Activated CD8-positive, alpha-beta memory T cell treated with anti-CD3 and anti-CD28 coated beads, Interleukin-2, amount 50 U/mL, for 4 hours (primary cell): ENCODE results near the gene EMC1.
A peak's percentile ranks its signal among the peaks of the same experiment; 100 is the strongest.
"Not testable (repeated sequence)": the region's sequence is repeated elsewhere in the genome, so short reads cannot be mapped to it uniquely, and the experiment has no call there.

Source experiments
- DNase-seq: peaks from one replicate; pipeline ENCODE4 v3.0.0-alpha.2; 2020

Gene EMC1

DNA sequence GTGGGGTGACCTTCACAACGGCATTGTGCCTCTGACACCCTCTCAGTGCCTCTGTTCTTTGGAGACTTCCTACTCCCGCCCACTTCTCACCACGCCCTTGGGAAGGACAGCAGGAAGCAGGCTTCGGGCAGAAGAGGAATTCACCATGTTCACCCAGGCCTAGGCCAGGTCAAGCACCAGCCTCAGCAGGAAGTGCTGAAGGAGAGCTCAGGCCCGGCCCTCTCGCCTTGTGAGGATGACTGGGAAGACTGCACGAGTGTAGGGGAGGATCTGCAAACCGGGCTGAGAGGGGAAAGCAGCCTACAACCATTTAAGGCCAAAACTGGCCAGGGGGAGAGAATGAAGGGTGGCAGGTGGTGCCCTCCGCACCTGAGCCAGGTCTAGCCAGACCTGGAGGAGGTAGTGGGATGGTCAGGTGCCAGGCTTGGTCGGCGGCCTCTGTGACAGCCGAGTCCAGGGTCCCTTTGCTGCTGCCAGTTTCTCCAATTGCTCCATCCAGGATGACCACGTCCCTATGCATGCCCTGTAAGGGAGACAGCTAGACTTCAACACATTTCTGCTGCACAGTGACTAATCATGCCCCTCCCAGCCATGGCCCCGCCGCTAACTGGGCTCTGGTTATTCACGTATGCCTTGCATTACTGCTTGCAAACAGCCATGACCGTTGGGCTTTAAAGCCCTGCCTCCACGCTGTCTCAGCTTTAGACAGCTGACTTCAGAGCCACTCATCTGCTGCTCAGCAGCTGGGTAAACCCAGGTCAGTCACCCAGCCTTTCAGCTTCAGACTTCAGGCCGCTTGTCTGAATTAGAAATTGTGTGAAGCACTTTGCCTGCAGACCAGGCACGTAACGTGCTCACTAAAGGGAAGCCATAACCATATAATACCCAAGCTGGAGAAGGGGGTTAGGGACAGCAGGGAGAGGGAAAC, 9.2 kb upstream of the EMC1 start:
- no peak for DNase-seq

DNA sequence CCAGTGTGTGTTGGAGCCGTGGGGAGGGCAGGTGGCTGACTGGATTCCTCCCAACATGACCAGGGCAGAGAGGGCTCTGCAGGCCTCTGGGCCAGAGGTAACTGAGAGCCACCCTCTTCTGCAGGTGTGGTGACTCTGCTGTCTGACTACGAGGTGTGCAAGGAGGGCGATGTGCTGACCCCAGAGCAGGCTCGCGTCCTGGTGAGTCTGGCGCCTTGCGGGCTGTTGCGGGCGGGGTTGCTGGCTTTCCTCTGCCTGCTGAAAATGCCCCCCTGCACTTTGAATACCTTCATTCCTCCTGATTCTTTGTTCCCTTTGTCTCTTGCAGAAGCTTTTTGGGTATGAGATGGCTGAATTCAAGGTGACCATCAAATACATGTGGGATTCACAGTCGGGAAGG, 7.0 kb upstream of the EMC1 start:
- DNase-seq, result no peak

DNA sequence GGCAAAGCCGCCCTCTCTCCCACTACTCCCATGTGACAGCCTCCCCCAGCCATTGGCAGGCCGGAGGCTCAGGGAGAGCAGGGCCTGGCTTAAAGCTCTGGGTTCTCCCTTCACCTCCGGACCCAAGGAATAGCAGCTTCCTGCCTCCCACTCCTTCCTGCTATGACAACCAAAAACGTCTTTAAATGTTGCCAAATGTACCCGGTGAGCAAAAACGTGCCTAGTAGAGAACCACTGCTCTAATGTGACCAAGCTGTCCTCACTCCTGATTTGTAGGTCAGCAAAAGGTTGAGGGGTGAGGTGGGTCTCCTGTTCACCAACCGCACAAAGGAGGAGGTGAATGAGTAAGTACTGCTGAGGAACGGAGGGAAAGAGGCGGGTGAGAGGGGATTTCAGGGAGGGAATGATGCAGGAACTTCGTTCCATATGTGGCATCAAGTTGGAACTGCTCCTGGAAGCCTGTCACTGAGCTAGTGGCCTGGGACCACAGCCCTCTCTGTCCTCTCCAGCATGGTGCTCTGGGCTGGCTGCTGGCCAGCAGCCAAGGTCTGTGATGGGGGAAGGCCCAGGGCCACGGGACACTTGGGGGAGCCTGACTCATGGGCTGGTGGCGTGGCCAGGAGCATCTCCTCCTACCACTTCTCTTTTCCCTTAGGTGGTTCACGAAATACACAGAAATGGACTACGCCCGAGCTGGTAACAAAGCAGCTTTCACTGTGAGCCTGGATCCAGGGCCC, 6.0 kb upstream of the EMC1 start:
- no peak for DNase-seq

DNA sequence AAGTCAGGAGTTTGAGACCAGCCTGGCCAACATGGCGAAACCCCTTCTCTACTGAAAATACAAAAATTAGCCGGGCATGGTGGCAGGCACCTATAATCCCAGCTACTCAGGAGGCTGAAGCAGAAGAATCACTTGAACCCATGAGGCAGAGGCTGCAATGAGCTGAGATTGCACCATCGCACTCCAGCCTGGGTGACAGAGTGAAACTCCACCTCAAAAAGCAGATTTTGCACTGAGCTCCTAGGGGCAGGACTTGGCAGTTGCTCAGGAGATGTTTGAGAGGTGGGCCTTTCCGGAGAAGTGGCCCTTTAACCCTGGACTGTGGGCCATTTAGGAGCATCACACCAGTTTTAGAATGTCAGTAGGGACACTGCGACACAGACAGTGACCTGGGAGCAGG, 5.0 kb upstream of the EMC1 start:
- DNase-seq, result not testable (repeated sequence)

DNA sequence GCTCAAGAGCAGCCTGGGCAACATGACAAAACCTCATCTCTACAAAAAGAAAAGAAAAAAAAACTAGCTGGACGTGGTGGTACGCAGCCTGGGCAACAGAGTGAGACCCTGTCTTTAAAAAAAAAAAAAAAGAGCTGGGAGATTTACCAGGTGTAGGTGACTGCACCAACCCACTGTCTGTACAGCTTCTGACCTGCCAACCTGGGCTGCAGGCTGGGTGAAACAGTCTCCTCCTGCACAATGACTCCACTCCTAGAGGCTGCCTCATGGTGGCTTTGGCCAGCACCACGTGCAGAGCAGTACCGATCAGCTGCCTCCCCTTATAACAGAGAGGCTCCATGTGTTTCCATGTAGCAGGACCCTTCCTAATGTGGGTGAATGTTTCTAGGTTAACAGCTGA, 4.0 kb upstream of the EMC1 start:
- DNase-seq, result no peak

DNA sequence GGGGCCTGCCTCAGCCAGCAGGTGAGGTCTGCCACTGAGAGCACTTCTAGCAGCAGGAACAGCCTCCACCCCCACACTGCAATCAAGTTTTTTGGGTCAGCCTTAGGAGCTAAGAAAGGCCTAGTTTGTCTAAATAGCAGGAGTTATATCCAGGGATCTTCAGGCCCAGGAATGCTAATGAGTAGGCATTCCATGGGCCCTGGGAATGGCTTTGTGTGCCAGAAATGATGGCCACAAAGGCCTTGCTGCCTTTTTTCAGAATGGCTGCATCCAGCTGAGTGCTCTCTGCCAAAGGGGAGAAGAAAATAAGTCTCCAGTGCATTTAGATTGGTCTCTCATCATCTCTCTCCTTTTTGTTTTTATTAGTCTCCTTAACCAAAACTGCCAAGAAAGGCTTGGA, 3.1 kb upstream of the EMC1 start:
- no peak for DNase-seq

DNA sequence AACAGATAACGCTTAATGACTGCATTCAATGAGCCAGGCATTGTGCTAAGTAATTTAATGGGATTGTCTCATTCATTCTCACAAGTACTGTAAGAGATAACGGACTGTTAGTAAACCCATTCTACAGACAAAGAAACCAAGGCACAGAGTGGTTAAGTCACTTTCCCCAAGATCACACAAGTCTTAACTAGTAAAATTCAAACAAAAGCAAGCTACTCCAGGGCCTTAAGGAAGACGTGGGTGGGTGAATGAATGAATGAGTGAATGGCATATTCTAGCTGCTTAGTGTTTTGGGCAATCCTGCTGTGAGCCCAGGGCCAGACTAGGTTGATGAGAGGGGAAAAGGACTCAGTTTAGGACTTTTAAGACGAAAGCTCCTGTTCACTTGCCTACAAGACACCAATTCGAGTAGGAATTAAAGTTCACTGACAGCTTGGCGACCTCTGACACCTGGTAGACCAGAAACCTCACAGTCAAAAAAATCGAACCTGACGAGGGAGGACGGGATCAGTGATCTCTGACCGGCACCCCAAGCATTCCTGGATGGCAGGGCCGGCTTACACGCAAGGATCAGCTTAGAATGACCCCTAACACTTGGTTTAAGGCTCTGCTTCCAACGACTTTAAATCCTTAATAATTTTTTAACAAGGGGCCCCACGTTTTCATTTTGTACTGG, 557 bp downstream of the EMC1 start:
- DNase-seq, result no peak

DNA sequence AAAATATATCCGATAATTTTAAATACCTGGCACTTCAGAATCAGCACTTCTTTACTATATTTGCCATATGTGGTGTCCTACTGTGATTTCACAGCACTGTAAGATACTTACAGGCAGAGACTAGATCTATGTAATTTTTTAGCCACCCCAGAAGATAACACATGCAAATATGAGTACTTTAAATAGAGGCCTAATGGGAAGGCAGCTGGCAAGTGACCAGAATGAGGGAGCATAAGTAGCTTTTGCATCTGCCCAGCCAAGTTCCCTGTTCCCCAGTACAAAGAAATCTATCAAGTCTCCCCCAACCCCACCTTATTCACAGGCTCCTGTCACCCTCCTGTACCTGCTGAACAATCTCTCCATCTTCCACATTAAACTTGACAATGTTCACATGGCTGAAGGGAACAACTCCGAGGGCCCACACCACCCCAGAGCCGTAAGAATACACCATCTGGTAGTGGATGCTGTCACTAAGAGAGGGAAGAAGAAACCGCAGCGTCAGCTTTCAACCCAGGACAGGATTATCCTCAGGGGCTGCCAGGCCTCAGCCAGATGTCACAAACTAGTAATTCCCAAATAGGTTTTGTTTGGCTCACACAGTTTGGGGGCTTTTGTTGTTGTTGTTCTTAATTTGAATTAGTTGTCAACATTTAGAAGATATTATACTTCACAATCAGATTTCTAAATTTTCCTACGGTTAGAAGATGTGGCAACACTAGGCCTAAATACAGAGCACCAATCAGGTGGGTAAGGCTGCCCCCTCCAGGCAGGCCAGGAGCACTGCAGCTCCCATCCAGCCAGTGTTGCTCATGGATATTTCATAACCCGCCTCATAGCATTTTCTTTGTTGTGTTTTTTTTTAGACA, 10.4 kb downstream of the EMC1 start:
- DNase-seq, result peak; percentile 70

DNA sequence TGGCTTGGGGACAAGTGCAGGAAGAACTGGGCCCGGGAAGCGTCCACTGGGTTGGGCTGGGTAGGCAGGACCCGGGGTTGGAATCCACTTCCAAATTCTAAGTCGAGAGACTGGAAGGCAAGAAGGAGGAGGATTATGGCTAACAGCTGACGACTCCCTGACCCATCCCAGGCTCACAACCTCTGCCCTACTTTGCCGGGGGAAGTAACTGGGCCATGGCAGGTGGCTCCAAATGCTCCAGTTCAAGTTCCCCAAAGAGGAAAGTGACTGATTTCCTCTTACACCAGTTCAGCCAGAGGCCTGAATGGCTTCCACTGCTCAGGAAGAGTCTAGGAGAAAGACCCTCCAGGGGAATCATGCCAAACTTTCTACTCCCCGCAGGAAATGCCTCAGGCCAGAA, 11.4 kb downstream of the EMC1 start:
- no peak for DNase-seq

DNA sequence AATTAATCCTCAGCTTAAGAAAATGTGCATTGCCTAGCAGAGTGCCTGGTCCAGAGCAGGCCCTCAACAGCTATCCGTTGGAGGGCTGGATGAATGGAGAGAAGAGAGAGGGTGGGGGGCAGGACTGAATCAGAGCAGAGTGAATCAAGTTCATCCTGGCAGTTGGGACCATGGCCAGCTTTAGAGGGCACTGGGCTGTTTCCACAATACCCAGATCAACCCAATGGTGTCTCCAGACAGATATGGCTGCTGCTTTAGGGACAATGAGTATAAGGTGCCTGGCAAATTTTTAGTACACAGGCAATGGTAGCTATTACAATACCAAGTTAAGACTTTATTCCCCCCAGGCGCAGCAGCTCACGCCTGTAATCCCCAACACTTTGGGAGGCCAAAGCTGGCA, 17.1 kb downstream of the EMC1 start:
- no peak for DNase-seq

DNA sequence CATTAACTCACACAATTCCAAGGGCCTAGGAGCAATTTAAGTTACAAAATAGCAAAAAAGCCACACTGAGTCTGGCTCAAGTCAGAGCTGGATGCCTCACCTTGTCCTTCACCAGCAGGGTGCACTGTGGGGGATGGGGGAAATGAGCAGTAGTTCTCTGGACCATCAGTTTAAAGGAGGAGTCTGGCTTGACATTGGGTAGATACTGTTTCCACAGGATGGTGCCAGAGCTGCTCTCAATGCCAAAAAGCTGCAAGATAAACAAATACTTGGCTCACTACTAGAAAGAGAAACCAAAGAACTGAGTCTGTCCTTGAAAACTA, 18.8 kb downstream of the EMC1 start:
- DNase-seq, result no peak

DNA sequence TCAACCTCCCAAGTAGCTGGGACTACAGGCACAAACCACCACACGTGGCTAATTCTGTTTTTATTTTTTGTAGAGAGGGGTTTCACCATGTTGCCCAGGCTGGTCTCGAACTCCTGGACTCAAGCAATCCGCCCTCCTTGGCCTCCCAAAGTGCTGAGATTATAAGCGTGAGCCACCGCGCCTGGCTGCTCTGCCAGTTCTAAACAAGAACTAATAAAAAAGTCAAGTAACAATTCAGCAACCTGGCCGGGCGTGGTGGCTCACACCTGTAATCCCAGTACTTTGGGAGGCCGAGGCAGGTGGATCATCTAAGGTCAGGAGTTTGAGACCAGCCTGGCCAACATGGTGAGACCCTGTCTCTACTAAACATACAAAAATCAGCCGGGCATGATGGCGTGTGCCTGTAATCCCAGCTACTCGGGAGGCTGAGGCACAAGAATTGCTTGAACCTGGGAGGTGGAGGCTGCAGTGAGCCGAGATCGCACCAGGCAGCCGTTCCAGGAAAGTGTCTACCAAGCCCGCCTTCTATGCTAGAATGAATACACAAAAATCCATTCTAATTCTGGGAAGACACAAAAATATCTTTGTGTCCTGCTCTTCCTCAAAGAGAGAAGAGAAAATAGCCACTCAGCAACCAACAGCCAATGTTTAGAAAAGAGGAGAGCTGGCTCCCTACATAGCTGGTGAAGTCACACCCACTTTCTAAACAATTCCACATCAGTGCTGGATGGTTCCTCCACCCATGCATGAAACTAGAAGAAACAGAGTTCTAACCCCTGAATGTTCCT, 19.4 kb downstream of the EMC1 start:
- DNase-seq, result not testable (repeated sequence)

DNA sequence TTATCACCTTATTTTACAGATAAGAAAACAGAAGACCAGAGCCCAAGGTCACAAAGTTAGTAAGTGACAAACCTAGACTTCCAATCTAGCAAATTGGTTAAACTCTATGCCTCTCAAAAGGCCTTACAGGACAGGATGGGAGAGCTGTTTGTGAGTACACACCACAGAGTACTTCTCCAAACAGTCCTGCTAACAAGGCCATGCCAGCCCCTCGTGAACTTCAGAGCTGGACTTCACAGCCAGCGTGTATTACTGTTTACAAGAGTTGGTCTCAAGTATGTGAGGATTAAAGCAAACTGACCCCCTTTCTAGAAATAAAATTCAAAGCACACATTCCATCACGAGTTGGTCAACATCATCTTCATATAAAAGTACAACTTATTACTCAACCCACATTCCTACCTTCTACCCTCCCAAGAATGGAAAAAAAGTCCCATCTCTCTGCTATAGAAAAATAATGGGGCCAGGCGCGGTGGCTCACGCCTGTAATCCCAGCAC, 21.4 kb downstream of the EMC1 start:
- DNase-seq, result no peak

DNA sequence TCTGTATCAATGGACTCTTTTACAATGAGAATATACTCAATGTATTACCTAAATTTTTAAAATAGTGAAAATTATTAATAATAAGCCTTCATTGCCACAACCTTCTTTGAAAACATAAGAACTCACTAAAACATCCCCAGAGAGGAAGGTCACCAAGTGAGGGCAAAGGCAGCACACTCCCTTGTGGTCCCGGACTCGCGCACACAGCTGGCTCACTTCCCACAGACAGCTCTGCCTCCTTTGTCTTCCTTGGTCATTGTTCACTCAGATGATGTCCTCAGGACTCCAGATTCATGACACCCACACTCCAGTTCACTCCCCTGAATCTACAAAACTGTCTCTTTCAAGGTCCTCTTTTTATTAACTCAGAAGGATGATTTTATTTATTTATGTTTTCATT, 22.1 kb downstream of the EMC1 start:
- DNase-seq, result no peak

DNA sequence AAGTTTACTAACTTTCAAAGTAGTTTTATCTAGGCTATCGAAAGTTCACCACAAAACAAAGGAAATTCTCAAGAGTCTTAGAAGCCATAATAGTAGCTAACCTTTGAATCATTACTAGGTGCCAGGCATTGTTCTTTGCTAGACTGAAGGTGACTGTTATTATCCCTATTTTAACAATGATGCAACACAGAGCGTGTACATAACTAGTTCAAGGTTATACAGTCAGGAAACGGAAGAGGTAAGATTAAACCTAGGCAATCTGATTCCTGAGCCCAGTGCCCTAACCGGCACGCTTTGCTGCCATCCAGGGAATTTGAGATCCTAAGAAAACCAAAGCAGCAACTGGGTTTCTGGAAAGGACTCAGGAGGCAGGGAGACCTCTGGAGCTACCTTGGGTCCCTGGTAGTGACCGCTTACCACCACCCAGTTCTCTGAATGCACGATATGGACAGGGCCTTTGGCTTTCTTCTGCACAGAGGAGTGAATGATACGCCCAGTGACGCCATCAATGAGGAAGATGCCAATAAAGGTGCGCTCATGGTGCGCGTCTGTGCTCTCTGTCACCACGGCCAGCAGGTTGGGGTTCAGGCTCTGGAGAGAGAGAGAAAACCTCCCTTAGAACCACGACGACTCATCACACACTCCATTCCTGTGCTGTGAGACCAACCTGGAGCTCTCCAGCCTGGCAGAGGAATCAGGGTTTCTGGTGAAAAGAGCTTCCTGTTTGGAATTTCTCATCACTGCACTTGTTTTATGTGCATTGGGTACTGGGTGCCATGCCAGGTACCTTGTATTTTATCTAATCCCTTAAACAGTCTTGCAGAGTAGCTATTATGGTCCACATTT, 28.1 kb downstream of the EMC1 start:
- no peak for DNase-seq

DNA sequence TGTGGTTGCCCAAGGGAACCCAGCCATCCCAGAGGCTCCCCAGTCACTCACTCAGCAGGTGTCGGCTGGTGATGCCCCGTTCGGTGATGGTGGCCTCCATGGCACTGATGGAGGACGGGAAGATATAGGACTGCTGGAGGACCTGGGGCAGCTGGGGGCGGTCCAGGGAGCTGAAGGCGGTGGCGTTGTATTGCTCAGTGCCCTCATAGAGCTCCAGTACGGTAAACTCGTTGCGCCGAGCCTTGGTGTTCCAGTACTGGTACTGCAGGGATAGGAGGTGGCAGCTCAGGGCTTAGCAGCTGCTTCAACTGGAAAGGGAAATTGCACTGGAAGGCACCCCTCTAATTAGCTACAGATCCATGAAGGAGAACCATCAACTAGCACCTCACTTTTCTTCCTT, 28.8 kb downstream of the EMC1 start:
- no peak for DNase-seq

DNA sequence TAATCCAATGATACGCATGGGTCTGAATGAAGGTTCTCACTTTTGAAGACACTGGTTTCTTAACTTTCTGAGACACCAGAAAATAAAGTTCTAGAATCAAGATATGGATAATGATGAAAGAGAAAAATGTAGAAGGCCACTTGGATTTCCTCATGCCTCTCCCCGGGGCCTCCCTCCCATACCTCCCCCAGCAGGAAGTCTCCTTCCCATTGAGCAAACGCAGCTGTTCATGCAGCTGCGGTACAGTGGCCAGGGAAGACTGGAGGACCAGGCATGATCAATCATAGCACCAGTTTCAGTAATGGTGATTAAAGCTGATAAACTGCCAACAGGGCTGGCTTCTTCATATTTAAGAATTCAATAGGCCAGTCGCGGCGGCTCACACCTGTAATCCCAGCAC, 30.3 kb downstream of the EMC1 start:
- DNase-seq, result no peak

DNA sequence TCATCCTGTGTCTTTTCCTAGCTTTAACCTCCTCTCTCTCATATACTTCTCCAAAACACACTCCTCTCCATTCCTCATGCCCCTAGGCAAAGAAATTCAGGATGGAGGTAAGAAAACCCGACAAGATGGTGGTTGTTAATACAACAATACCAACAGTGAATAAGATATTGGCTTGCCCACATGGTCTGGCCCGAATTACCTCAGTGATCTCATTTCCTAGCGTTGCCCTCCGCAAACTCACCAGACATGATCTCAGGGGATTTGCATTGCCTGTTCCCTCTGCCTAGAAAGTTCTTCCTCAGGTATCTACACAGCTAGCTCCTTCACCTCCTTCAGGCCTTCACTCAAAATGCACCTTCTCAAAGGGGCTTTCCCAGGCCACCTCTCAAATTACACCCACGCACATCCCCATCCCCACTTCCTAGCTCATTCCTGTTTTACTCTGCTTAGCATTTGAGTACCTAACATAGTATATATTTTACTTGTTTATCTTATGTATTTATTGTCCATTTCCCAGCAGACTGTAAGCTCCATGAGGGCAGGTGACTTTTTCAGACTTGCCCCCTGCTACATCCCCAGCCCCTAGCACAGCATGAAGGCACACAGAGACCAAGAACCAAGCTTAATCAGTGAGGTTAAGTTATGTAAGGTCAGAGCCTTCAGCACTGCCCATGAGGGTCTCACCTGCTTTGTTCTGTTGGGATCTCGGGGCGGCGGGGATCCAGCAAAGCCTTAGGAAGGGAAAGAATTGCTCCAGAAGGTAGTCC, 31.1 kb downstream of the EMC1 start:
- no peak for DNase-seq

DNA sequence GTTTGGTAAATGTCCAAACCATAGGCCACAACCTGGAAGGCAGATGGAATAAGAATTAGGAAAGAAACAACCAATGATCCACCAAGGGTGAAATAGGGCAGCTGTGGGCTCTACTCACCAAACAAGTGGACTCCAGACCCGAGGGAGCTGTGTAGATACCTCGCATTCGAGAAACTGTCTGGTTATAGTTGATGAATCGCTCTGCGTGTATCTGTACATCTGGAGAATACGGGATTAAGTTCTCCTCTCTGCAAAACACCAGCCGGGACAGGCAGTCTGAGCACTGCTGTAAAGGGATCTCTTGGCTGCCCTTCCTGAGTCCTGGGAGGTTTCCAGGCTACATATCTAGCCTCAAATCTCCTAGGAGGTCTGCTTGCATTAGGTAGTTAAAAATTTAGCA, 31.9 kb downstream of the EMC1 start:
- DNase-seq, result no peak

DNA sequence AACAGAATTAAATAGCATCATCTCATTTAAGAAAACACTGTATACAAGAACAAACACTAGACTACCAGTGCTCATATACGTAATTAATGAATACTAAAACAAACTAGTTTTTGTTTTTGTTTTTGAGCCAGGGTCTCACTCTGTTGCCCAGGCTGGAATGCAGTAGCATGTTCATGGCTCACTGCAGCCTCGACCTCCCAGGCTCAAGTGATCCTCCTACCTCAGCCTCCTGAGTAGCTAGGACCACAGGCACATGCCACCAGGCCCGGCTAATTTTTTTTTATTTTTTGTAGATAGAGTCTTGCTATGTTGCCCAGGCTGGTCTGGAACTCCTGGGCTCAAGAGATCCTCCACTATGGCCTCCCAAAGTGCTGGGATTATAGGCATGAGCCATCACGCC, 34.7 kb downstream of the EMC1 start:
- DNase-seq, result not testable (repeated sequence)
